Measurements from ENCODE around the gene CFAP299.

Gene CFAP299

DNA sequence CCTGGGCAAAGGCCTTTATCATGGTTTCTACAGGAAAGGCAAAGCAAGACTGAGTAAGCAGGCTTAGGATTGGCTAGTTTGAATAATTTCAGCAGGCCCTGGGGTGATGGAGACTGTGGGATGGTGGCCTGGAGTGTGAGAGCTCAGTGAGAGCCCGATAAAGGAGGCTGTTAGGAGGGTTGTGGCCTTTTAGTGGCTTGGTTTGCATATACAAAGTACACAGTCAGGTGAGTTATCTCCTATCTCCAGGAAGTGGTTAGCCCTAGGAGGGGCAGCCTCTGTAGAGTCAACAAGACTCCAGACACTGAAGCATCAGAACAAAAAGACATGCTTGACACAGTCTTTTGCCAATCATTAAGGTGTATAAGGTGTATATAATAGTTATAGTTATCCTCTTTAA, 157.2 kb downstream of the CFAP299 start:
- ChIA-PET CTCF (no interaction called here), POLR2A (ENCODE audit: low non-redundant PET) (no interaction called here)
- TF ChIP-seq, protein P1, sequence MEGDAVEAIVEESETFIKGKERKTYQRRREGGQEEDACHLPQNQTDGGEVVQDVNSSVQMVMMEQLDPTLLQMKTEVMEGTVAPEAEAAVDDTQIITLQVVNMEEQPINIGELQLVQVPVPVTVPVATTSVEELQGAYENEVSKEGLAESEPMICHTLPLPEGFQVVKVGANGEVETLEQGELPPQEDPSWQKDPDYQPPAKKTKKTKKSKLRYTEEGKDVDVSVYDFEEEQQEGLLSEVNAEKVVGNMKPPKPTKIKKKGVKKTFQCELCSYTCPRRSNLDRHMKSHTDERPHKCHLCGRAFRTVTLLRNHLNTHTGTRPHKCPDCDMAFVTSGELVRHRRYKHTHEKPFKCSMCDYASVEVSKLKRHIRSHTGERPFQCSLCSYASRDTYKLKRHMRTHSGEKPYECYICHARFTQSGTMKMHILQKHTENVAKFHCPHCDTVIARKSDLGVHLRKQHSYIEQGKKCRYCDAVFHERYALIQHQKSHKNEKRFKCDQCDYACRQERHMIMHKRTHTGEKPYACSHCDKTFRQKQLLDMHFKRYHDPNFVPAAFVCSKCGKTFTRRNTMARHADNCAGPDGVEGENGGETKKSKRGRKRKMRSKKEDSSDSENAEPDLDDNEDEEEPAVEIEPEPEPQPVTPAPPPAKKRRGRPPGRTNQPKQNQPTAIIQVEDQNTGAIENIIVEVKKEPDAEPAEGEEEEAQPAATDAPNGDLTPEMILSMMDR (conservative IDR thresholded peaks at IDR 0.05; ENCODE audit: low read depth) = no peak
- no peak for DNase-seq (ENCODE audit: low spot score)
- H3K27ac ChIP-seq = no peak overlapping the region

DNA sequence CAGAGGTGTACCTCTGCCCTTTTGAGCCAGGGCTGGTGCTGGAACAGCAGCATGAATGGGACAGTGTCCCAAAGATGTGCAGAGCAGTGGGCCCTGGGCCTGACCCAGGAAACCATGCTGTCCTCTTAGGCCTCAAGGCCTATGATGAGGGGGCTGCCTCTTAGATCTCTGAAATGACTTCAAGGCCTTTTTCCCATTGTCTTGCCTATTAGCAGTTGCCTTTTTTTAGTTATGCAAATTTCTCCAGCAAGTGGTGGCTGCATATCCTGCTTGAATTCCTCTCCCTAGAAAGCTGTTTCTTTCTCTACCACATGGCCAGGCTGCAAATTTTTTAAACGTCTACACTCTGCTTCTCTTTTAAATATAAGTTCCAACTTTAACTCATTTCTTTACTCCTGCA, 160.3 kb downstream of the CFAP299 start:
- no peak overlapping the region for H3K27ac ChIP-seq
- TF ChIP-seq, protein P1 (conservative IDR thresholded peaks at IDR 0.05; ENCODE audit: low read depth) = no peak
- DNase-seq (ENCODE audit: low spot score) = no peak
- ChIA-PET POLR2A (ENCODE audit: low non-redundant PET) (no interaction called here), CTCF (no interaction called here)

DNA sequence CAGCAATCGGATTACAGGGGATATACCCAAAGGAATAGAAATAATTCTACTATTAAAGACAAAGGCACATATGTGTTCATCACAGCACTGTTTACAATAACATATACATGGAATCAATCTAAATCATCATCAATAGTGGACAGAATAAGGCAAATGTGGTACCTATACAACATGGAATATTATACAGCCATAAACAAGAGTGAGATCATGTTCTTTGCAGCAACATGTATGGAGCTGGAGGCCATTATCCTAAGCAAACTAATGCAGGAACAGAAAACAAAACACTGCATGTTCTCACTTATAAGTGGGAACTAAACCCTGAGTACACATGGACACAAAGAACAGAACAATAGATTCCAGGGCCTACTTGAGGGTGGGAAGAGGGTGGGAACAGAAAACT, 163.2 kb downstream of the CFAP299 start:
- TF ChIP-seq, protein P1 (conservative IDR thresholded peaks at IDR 0.05; ENCODE audit: low read depth) = no peak
- POLR2A ChIA-PET (ENCODE audit: low non-redundant PET) = no interaction called here
- no peak overlapping the region for H3K27ac ChIP-seq
- DNase-seq (ENCODE audit: low spot score) = no peak
- CTCF ChIA-PET = no interaction called here

DNA sequence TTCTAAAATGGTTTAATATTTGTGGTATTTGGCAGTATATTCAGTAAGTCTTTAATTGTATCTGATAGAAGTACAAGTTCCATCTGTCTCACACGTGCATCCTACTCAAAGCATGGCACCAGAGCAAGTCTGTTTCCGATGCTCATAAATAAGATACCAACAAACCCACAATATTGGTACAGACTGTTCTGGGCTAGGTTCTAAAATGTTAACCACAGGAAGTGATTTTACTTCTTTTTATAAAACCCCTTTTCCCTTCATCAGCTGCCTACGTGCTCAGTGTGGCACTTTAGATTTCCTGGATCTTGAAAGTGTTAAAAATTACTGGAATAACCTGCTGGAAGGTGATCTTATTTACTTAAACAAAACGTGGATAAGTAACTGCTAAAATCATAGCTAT, 165.1 kb downstream of the CFAP299 start:
- ChIA-PET POLR2A (ENCODE audit: low non-redundant PET) (no interaction called here), CTCF (no interaction called here)
- DNase-seq (ENCODE audit: low spot score) = no peak
- TF ChIP-seq, protein P1 (conservative IDR thresholded peaks at IDR 0.05; ENCODE audit: low read depth) = no peak
- H3K27ac ChIP-seq = no peak overlapping the region

DNA sequence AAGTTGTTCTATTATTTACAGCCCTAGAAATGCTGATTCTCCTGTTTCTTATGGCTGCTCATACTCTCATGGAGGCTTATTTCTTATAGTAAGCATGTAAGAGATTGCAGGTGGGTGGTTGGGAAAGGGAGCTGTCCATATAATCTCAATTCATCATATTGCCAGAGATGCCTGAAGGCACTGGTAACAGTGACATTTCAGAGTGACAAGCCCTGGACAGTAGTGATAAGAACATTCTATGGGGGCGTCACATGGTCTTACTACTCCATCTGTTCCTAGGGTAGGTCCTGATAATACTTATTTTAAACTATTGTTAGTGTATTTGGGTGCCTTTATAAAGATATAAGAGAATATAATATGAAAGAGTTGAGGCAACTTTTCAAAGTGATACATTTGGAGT, 171.5 kb downstream of the CFAP299 start:
- no peak overlapping the region for H3K27ac ChIP-seq
- POLR2A ChIA-PET (ENCODE audit: low non-redundant PET) = no interaction called here
- DNase-seq (ENCODE audit: low spot score) = no peak
- CTCF ChIA-PET = no interaction called here
- TF ChIP-seq, protein P1 (conservative IDR thresholded peaks at IDR 0.05; ENCODE audit: low read depth) = no peak

DNA sequence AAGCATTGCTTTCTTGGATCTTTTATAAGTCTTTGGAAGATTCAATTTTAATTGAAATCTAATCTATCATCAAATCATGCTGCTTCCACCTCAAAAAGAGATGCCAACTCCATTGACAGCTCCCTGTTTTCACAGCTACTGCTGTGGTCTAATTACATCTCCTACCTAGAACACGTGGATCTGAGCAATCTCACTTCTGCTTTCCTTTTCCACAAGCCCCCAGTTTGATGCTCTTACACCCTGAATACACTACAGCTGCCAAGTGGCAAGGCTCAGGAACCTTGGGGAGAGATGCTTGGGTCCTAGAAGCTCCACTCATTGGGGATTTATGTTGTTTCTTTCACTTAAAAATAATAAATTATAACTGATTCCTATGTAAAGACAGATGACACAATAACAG, 172.0 kb downstream of the CFAP299 start:
- DNase-seq (ENCODE audit: low spot score) = no peak
- TF ChIP-seq, protein P1 (conservative IDR thresholded peaks at IDR 0.05; ENCODE audit: low read depth) = no peak
- ChIA-PET POLR2A (ENCODE audit: low non-redundant PET) (no interaction called here), CTCF (no interaction called here)
- no peak overlapping the region for H3K27ac ChIP-seq

DNA sequence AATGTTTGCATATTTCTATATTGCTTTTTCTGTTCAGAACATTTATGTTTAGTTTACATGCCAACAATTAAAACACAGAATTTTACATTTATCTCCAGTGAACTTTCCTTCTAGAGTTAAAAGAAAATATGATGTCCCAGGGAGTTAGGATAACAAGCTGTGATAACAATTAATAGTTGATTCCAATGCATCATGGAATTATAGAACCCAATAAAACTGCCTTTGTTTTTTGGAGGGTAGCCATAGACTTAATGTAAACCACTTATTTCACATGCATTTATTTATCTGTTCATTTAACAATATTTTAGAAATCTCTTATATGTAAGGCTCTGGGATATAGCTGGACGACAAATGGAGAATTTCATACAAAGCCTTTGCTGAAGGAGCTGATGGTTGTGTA, 180.0 kb downstream of the CFAP299 start:
- POLR2A ChIA-PET (ENCODE audit: low non-redundant PET) = no interaction called here
- no peak for DNase-seq (ENCODE audit: low spot score)
- TF ChIP-seq, protein P1 (conservative IDR thresholded peaks at IDR 0.05; ENCODE audit: low read depth) = no peak
- CTCF ChIA-PET = interaction anchor here (0.6 to 0.7 kb wide), 4 partner anchors 50 to 475 kb away, joined by 3 to 4 read pairs (median 3); no protein-coding TSS in a partner anchor
- no peak overlapping the region for H3K27ac ChIP-seq
